Measurements from ENCODE around the gene HUNK. TPM values are rescaled to one million over a fixed set of nuclear protein-coding genes. Genes with fewer than 3 reads are reported as not detected.

The HUNK gene
- total and polyA plus RNA-seq, 2 of the 8 experiments (the other 6 are each of a cell fraction or from before 2014, with no cell fraction given): 1.9 to 10.2 TPM

DNA sequence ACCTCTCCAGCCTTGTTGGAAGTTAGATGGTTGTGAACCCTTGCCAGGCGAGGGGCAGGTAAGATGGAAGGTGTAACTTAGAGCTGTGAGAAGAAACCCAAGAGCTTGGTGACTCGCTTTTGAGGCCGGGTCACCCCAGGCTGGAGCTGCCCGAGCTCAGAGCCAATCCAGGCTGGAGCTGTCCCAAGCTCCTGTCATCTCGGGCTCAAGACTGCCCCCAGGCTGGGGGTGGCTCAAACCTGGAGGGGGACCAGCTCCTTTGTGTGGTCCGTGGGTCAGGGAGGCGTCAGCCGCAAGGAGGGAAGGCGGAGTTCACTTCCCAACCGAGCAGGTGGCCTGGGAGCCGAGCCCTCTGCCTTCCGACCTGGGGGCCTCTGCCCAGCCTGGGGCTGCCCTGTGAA is 2.0 kb downstream of the HUNK start (continued):
- TF ChIP-seq HDAC6 (IDR thresholded peaks at IDR 0.05; ENCODE audit: low read depth, low read length): no peak
- TF ChIP-seq BRCA1 (IDR thresholded peaks at IDR 0.05; ENCODE audit: low read depth, low read length): no peak
- TF ChIP-seq, protein P1, sequence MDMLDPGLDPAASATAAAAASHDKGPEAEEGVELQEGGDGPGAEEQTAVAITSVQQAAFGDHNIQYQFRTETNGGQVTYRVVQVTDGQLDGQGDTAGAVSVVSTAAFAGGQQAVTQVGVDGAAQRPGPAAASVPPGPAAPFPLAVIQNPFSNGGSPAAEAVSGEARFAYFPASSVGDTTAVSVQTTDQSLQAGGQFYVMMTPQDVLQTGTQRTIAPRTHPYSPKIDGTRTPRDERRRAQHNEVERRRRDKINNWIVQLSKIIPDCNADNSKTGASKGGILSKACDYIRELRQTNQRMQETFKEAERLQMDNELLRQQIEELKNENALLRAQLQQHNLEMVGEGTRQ (IDR thresholded peaks at IDR 0.05; ENCODE audit: low read length): no peak
- TF ChIP-seq KDM1A (IDR thresholded peaks at IDR 0.05; ENCODE audit: borderline replicate concordance, low read length): no peak
- TF ChIP-seq CBX5 (IDR thresholded peaks at IDR 0.05; ENCODE audit: low read depth, low read length): no peak
- TF ChIP-seq, protein P2, sequence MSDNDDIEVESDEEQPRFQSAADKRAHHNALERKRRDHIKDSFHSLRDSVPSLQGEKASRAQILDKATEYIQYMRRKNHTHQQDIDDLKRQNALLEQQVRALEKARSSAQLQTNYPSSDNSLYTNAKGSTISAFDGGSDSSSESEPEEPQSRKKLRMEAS (IDR thresholded peaks at IDR 0.05): peak; percentile 31; the same call in 1 of the 2 replicates
- no peak for TF ChIP-seq EGR1 (IDR thresholded peaks at IDR 0.05; ENCODE audit: borderline replicate concordance, low read depth, low read length)
- TF ChIP-seq CHD1 (IDR thresholded peaks at IDR 0.05; ENCODE audit: low read depth, low read length): no peak
- no peak for TF ChIP-seq RAD21 (IDR thresholded peaks at IDR 0.05 in 1 of 2, conservative IDR thresholded peaks at IDR 0.05 in 1 of 2; ENCODE audit: low read depth in 2 of 2, low read length in 2 of 2)
- no peak for TF ChIP-seq CHD2 (IDR thresholded peaks at IDR 0.05; ENCODE audit: low read length)
- no peak for TF ChIP-seq SP1 (IDR thresholded peaks at IDR 0.05; ENCODE audit: low read depth, low read length)
- no peak for TF ChIP-seq RFX5 (IDR thresholded peaks at IDR 0.05; ENCODE audit: borderline replicate concordance, low read depth, low read length)
- no peak for TF ChIP-seq POLR2A (IDR thresholded peaks at IDR 0.05; ENCODE audit: control extremely low read depth in 1 of 2, low read depth in 2 of 2, low read length in 2 of 2)
- TF ChIP-seq BCL11A (IDR thresholded peaks at IDR 0.05; ENCODE audit: low read depth in 2 of 2, low read length in 2 of 2): no peak
- no peak for TF ChIP-seq CBX8 (IDR thresholded peaks at IDR 0.05; ENCODE audit: borderline replicate concordance, low read depth, low read length)
- TF ChIP-seq, protein P3, sequence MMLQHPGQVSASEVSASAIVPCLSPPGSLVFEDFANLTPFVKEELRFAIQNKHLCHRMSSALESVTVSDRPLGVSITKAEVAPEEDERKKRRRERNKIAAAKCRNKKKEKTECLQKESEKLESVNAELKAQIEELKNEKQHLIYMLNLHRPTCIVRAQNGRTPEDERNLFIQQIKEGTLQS (IDR thresholded peaks at IDR 0.05; ENCODE audit: insufficient read depth, low read depth, low read length): no peak
- TF ChIP-seq MAFK (IDR thresholded peaks at IDR 0.05; ENCODE audit: low read depth, low read length): no peak
- no peak for TF ChIP-seq TCF12 (IDR thresholded peaks at IDR 0.05; ENCODE audit: low read depth, low read length)
- no peak for TF ChIP-seq SP2 (IDR thresholded peaks at IDR 0.05; ENCODE audit: low read length)
- TF ChIP-seq ZNF274 (IDR thresholded peaks at IDR 0.05; ENCODE audit: borderline replicate concordance, extremely low read depth, low read length): no peak
- no peak for TF ChIP-seq SP4 (IDR thresholded peaks at IDR 0.05; ENCODE audit: low read length)
- TF ChIP-seq, protein P4, sequence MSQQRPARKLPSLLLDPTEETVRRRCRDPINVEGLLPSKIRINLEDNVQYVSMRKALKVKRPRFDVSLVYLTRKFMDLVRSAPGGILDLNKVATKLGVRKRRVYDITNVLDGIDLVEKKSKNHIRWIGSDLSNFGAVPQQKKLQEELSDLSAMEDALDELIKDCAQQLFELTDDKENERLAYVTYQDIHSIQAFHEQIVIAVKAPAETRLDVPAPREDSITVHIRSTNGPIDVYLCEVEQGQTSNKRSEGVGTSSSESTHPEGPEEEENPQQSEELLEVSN (IDR thresholded peaks at IDR 0.05): peak; percentile 68; the same call in 1 of the 2 replicates
- no peak for TF ChIP-seq TAF1 (IDR thresholded peaks at IDR 0.05; ENCODE audit: low read depth, low read length)
- TF ChIP-seq SUZ12 (IDR thresholded peaks at IDR 0.05; ENCODE audit: low read length): 0 out of 2 replicates have a peak, but pooled peaks have one; percentile 1
- TF ChIP-seq KDM4A (IDR thresholded peaks at IDR 0.05; ENCODE audit: low read depth, low read length, severe bottlenecking): no peak
